HG02981 (cell line): ENCODE measurements around the gene FRMD3.

Experiments
- ATAC-seq: cut with Tn5 transposase; IDR thresholded peaks from one replicate; pipeline ENCODE4 v1.9.1; 2021; ENCODE audit warnings: mild to moderate bottlenecking, moderate library complexity; ENCODE audit not compliant: unreplicated experiment

Gene FRMD3

DNA sequence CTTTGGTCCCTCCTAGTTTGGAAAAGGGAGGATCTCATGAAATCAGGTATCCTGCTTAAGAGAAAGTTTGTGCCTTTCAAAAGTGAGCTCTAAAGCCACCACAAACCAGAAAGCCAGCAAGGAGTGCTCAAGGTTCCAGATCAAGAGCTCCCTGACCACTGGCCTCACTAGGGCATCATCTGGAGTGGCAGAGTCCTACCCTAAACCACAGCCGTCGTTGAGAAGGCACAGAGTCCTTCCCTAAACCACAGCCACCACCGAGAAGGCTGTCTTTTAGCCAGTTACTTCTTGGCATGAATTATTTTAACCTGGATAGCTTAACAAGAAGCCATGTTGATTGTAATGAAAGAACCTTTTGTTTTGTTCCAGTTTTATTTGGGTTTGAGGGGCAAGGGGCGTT, 102.9 kb downstream of the FRMD3 start:
- no peak for ATAC-seq

DNA sequence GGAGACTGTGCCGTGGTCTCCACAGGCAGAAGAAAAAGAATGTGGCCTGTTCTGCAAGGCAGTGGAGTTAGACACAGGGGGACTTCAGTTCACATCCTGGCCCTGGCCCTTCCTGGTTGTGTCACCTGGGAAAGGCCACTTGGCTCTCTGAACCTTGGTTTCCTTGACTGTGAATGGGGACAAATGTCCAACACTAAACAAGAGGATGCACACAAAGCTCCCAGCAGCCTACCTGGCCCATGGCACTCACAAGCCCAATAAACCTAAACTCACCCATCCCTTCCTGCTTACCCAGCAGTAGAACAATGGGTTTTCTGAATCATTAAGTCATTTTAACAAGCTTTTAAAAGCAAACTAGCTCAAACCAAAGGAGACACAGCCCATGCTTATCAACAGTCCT, 103.9 kb downstream of the FRMD3 start:
- no peak for ATAC-seq

- no peak for ATAC-seq
Measured at GRCh38 chr9:83433846-83434245, 104.4 kb downstream of the FRMD3 start.

DNA sequence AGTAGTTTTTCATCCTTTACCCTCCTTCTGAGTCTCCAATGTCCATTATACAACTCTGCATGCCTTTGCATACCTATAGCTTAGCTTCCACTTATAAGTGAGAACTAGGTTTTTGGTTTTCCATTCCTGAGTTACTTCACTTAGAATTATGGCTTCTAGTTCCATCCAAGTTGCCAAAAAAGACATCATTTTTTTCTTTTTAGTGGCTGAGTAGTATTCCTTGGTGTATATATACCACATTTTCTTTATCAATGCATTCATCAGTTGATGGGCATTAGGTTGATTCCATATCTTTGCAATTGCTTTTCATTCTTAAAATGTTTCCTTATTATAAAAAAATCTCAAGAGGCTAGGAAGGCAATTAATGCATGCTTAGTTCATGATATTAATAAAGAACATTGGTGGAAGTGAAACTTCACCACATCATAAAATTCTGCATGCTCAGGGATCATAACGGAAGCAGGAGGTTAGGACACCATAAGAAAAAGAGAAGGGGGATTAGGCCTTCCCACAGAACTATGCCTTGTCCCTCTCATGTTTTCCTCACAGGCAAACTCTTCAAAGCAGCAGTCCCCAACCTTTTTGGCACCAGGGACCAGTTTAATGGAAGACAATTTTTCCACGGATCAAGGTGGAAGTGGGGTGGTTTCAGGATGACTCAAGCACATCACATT, 105.2 kb downstream of the FRMD3 start:
- no peak for ATAC-seq

DNA sequence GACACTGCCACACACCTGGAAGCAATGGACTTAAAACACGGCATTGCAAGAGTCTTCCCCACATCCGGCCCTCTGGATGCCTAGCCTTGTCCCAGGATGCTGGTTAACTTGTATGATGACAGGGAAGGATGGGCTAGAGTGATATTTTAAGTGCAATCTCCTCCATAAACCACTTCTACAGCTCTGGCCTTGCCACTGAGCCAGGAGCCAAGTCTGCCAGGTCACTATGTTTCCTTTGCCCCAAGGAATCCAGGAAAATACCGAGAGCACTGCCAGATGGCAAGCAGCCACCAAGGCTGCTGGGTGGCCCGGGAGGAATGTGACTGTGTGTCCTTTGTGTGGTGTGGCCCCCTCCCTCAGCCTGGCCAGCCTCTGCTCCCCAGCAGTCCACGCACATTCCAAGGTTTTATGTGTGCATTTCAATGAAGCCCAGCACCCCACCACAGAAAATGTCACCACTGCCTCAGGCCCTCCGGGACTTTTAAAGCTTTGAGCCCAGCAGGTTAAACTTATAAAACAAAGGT, 106.0 kb downstream of the FRMD3 start:
- no peak for ATAC-seq

GRCh38 chr9:83431101-83432060, 106.8 kb downstream of the FRMD3 start:
- no peak for ATAC-seq

GRCh38 chr9:83430681-83431080, 107.5 kb downstream of the FRMD3 start:
- ATAC-seq = no peak

GRCh38 chr9:83429229-83429628, 109.0 kb downstream of the FRMD3 start:
- no peak for ATAC-seq

DNA sequence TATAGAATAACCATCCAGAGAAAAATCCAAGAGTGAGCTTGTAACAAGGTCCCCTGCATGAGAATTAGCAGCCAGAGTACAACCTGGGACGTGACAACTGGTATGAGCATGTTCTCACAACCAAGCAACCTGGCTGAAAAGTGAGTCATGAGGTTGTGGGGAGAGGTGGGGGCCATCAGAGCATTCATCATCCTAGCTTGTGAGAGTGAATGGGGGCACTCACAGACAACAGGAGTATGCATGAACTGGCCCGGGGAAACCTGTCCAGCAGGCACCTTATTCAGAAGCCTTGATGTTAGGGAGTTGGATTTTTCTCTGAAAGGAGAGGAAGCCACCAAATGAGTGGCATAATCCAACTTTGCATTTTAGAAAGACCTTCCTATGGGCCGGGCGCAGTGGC, 113.0 kb downstream of the FRMD3 start:
- no peak for ATAC-seq

- no peak for ATAC-seq
Measured at GRCh38 chr9:83424831-83425230, 113.4 kb downstream of the FRMD3 start.

- ATAC-seq = no peak
Measured at GRCh38 chr9:83423815-83424707, 114.1 kb downstream of the FRMD3 start.

GRCh38 chr9:83422527-83422926, 115.7 kb downstream of the FRMD3 start:
- no peak for ATAC-seq

DNA sequence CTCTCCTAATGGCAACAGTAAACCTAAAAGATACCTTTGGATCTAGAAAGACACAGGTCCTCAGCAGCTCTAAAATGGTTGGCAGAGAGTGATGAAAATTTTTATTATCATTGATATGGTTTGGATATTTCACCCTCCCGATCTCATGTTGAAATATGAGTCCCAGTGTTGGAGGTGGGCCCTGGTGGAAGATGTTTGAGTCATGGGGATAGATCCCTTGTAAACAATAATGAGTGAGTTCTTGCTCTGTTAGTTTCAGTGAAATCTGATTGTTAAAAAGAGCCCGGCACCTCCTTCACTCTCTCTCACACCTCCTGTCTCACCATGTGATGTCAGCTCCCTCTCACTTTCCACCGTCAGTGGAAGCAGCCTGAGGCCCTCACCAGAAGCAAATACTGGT, 117.7 kb downstream of the FRMD3 start:
- no peak for ATAC-seq

DNA sequence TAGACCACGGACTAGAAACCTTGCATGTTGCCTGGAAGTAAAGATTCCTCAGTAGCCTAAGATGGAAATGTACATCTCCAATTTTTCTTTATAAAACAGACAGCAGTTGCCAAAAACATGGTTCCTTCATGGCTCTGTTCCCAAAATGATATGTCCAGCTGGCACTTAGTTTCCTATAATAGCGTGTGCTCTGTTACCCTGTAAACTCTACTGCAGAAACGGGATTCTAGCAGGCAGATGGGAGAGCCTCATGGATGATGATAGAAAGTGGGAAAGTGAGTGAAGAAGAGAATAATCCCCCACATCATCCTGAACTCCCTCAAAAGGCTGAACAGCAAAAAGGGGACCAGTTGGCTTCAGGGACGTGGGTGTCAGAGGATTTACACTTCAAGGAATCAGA, 118.2 kb downstream of the FRMD3 start:
- ATAC-seq = no peak

- ATAC-seq = no peak
Measured at GRCh38 chr9:83418283-83418682, 119.9 kb downstream of the FRMD3 start.

DNA sequence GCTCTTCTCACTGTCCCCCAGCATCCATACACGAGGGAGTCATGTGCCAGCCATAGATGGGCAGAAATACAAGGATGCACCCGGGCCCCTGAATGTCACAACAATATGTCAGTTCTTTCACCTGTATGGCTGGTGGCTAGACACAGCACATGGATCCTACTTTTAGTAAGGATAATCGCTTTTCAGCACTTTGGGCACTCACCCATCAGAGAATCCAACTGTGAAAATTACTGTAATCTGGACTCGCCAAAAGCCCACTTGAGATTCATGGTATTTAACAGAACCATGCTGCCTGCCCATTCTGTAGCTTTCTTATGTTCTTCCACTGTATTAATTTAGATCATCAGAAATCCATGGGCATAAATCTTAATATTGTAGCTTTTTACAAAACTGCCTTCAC, 124.8 kb downstream of the FRMD3 start:
- no peak for ATAC-seq

GRCh38 chr9:83410701-83411100, 127.5 kb downstream of the FRMD3 start:
- no peak for ATAC-seq

DNA sequence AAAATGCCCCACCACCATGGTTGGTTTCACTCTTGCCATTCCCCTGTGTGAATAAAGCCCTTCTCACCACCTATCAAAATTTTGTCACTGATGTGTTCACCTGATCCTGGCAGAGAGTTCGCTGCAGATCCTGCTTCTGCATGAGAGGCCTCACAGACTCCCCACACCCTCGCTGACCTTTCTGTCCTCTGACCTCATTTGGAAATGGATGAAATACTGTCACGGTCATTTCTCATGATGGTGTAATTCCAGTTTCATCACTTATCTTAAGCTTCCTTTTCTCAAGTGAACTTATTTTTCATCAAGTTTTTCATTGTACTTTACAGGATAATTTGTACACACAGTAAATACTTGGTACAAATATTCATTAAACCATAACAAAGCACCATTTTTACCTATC, 131.3 kb downstream of the FRMD3 start:
- no peak for ATAC-seq

GRCh38 chr9:83405759-83406158, 132.4 kb downstream of the FRMD3 start:
- ATAC-seq = no peak

- ATAC-seq = no peak
Measured at GRCh38 chr9:83403527-83404238, 134.5 kb downstream of the FRMD3 start.
